ENCODE results near the gene SATB2.

SATB2 gene

GRCh38 chr2:199329031-199329430 is 128.7 kb downstream of the SATB2 start:
- TF ChIP-seq, protein P1, sequence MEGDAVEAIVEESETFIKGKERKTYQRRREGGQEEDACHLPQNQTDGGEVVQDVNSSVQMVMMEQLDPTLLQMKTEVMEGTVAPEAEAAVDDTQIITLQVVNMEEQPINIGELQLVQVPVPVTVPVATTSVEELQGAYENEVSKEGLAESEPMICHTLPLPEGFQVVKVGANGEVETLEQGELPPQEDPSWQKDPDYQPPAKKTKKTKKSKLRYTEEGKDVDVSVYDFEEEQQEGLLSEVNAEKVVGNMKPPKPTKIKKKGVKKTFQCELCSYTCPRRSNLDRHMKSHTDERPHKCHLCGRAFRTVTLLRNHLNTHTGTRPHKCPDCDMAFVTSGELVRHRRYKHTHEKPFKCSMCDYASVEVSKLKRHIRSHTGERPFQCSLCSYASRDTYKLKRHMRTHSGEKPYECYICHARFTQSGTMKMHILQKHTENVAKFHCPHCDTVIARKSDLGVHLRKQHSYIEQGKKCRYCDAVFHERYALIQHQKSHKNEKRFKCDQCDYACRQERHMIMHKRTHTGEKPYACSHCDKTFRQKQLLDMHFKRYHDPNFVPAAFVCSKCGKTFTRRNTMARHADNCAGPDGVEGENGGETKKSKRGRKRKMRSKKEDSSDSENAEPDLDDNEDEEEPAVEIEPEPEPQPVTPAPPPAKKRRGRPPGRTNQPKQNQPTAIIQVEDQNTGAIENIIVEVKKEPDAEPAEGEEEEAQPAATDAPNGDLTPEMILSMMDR (IDR thresholded peaks at IDR 0.05; ENCODE audit: low read depth, low read length) = no peak
- no peak overlapping the region for H3K4me3 ChIP-seq (ENCODE audit: low read depth, low read length)

- TF ChIP-seq, protein P1 (IDR thresholded peaks at IDR 0.05; ENCODE audit: low read depth, low read length) = no peak
Observed at GRCh38 chr2:199325881-199326280, 131.9 kb downstream of the SATB2 start.

GRCh38 chr2:199322151-199322550 is 135.6 kb downstream of the SATB2 start:
- no peak overlapping the region for H3K4me3 ChIP-seq (ENCODE audit: low read depth, low read length)
- TF ChIP-seq, protein P1 (IDR thresholded peaks at IDR 0.05; ENCODE audit: low read depth, low read length) = no peak

More at GRCh38 chr2:199325881-199326280, 131.9 kb downstream of the SATB2 start:
- H3K4me3 ChIP-seq (ENCODE audit: low read depth, low read length) = no peak overlapping the region

GRCh38 chr2:199317646-199318045 is 140.1 kb downstream of the SATB2 start:
- no peak overlapping the region for H3K4me3 ChIP-seq (ENCODE audit: low read depth, low read length)
- TF ChIP-seq, protein P1 (IDR thresholded peaks at IDR 0.05; ENCODE audit: low read depth, low read length) = no peak

- TF ChIP-seq, protein P1 (IDR thresholded peaks at IDR 0.05; ENCODE audit: low read depth, low read length) = no peak
- H3K4me3 ChIP-seq (ENCODE audit: low read depth, low read length) = no peak overlapping the region
Observed at GRCh38 chr2:199316851-199317250, 140.9 kb downstream of the SATB2 start.

GRCh38 chr2:199315299-199316179 is 142.2 kb downstream of the SATB2 start:
- TF ChIP-seq, protein P1 (IDR thresholded peaks at IDR 0.05; ENCODE audit: low read depth, low read length) = no peak
- H3K4me3 ChIP-seq (ENCODE audit: low read depth, low read length) = no peak overlapping the region

DNA sequence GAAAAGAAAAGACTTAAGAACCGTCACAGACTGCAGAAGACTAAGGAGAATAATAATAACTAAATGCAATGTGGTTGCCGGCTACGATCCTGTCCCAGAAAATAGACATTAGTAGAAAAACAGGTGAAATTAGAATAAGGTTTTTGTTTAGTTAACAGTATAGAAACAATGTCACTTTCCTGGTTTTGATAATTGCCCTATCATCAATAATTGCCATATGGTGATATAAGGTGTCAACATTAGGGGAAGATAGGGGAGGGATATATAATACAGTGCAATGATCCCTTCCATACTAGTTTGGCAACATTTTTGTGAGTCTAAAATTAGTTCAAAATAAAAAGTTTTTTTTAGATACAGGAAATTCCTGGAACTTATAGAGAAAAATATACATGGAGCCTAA is 144.8 kb downstream of the SATB2 start:
- H3K4me3 ChIP-seq (ENCODE audit: low read depth, low read length) = no peak overlapping the region

More for the DNA sequence above, 144.8 kb downstream of the SATB2 start:
- TF ChIP-seq, protein P1 (IDR thresholded peaks at IDR 0.05; ENCODE audit: low read depth, low read length) = no peak

Data from WI38 (cell line).